Fibroblast of skin of left biceps (primary cell): Measurements from ENCODE around the gene NEK6.

Experiments used
- DNase-seq, 2 experiments: peaks; one replicate each; pipeline ENCODE4 v3.0.0-alpha.2; 2013; ENCODE audit warnings: low read depth in 2 of 2

NEK6 gene

GRCh38 chr9:124296796-124297550, 39.2 kb downstream of the NEK6 start:
- DNase-seq: no peak

- peak; percentile 86 to 87 for DNase-seq
Measured at GRCh38 chr9:124297551-124297901, 39.8 kb downstream of the NEK6 start.

GRCh38 chr9:124297915-124298645, 40.3 kb downstream of the NEK6 start:
- DNase-seq: no peak

GRCh38 chr9:124298646-124299235, 41.0 kb downstream of the NEK6 start:
- DNase-seq: no peak

GRCh38 chr9:124299515-124300090, 41.9 kb downstream of the NEK6 start:
- DNase-seq: no peak

- DNase-seq: no peak
Measured at GRCh38 chr9:124300312-124300711, 42.6 kb downstream of the NEK6 start.

- DNase-seq: no peak
Measured at GRCh38 chr9:124302921-124303320, 45.2 kb downstream of the NEK6 start.

GRCh38 chr9:124303762-124304161, 46.0 kb downstream of the NEK6 start:
- DNase-seq: no peak

- DNase-seq: no peak
Measured at GRCh38 chr9:124304285-124304684, 46.5 kb downstream of the NEK6 start.

- no peak for DNase-seq
Measured at GRCh38 chr9:124306098-124306735, 48.5 kb downstream of the NEK6 start.

GRCh38 chr9:124307379-124308030, 49.8 kb downstream of the NEK6 start:
- DNase-seq: no peak

DNA sequence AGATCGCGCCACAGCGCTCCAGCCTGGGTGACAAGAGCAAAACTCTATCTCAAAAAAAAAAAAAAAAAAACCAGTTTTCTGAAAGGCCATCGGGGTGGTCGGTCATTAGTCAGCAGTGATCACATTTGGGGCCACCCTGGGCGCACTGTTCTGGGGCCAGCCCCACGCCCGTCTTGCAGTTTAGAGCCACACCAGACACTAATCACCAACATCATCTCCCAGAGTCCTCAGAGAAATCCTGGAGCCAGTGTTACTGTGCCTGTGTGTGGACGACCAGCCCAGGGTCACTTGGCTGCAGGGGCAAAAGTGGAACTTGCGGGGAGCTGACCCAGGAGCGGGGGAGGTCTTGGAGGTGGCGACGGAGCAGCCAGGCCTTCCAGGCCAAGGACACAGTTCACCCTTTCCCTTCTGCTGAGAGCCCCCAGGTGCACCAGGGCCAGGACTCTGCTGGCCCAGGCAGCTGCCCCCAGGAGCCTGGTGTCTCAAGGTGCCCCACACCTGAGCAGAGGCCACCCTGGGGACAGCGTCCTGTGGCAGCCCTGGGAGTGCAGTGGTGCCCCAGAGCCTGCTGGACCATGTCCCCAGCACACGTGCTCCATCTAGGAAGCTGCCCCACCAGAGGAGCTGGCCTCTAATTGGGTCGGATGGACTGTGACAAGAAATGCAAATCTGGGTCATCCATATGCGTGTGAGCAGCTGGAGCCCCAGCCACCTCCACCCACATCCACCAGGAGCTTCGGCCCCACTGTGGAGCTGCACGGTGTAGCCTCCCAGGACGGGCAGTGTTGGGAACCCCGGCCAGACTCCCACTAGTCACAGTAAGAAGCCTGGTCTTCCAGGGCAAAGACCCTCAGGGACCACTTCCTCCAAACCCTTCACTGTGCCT, 51.1 kb downstream of the NEK6 start:
- DNase-seq: no peak

GRCh38 chr9:124309667-124310084, 51.9 kb downstream of the NEK6 start:
- DNase-seq: peak; percentile 82 to 85

- no peak for DNase-seq
Measured at GRCh38 chr9:124311283-124311682, 53.5 kb downstream of the NEK6 start.

- no peak for DNase-seq
Measured at GRCh38 chr9:124312290-124313265, 54.8 kb downstream of the NEK6 start.

GRCh38 chr9:124313940-124314339, 56.2 kb downstream of the NEK6 start:
- DNase-seq: no peak

GRCh38 chr9:124315882-124316281, 58.1 kb downstream of the NEK6 start:
- DNase-seq: no peak

DNA sequence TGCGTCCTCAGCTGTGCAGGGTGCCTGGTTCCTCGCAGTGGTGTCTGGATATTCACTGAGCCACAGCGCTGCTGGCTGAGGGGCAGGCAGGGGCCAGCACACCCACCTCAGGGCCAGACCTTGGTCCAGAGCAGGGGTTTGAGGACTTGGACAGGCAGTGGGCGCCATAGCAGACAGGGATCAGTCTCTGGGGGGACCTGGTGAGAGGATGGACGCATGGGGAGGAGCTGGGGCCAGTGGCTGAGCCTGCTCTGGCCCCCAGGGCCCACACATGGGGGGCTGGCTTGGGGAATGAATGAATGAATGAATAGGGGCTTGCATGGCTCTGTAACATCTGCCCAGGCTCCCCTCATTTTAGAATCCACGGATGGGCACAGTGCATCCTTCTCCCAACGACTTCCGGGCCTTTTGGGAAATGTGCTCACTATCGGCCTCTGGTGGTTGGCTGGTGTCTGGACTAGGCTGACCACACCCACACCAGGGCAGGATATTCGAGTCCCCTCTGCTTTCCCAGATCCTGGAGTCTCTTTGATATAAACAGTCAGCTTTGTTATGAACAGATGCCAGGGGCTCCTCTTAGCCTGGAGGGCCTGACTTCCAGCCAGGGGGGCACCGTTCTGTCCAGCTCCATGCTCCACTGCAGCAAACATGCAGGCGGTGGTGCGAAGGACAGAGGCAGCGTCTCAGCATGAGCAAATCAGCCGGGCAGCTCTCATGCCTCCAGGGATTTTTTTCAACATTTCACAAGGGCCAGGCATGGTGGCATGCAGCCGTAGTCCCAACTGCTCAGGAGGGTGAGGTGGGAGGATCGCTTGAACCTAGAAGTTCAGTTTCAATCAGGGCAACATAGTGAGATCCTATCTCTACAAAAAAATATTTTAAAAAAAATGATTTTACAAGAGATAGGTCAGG, 62.6 kb downstream of the NEK6 start:
- no peak for DNase-seq
